Activated naive CD4-positive, alpha-beta T cell treated with Interleukin-2 at 50 U/mL for 16 hours (primary cell): Measurements from ENCODE around the gene AIF1.

ENCODE experiments used
- DNase-seq: peaks from one replicate; pipeline ENCODE4 v3.0.0-alpha.2; 2020

Gene AIF1

DNA sequence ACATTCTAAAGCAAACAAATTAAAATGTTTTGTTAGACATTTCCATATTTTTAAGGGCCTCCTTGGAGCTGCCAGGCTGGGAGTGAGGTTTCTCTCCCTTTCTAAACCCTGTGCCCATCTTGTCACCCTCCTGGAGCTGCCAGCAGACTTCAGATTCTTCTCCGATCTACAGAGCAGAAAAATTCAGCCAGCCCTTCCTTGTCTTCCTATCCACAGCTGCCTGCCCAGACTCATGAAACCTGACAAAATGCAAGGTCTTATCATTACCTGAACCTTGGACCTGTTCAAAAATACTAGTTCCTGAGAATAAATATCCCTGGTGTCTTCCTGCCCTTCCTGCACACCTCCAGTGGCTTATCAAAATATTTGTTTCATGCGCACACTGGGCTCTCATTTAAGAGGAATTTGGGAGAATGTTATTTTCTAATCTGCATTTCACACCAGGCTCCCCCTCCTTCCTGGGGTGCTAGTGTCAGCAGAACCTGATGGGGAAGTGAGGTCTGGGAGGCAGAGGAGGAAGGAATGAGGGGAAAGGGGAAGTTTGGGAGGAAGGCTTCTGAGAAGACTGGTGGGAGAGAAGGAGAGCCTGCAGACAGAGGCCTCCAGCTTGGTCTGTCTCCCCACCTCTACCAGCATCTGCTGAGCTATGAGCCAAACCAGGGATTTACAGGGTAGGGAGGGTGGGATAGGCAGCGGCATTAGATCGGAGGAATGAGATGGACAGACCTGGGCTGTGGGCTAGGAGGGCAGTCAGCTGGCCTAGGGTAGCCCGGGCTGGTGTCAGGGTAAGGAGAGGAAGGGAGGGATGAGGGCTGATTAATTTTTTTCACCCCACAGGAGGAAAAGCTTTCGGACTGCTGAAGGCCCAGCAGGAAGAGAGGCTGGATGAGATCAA lies at the start of gene AIF1:
TSS of gene AIF1 (plus strand) at position 551 of the 895 bp plus-strand sequence. CDS start at position 647, 96 bp downstream.
- no peak for DNase-seq

DNA sequence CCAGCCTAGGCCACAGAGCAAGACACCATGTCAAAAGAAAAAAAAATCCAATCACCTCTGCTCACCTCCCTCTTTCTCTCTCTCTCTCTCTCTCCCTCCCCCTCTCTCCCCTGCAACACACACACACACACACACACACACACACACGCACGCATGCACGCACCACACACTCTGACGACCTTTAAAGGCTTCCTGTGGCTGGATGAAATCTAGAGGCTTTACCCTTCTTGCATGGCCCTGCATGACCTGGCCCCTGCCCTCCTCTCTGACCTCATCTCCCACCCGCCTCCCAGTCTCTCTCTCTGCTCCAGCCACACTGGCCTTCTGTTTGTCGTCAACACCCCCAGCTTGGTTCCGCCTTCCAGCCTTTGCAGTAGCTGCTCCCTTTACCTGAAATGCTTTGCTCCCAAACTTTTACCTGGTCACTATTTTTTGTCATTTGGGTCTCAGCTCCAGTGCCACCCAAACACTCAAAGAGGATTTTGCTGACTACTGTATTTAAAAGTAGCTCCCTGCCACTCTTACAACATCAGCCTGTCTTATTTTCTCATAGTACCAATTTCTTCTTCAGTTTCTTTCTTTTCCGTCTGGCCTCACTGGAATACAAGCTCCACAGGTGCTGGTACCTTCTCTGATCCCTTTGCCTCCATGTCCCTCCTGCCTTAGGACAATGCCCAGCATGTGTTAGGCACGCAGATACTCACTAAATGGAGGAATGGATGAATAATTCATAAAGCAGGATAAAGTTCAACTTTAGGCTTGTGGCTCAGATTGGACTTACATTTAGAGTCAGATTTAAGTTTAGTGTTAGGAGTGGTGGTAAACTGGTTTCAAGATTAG lies 47.3 kb upstream of the AIF1 start:
- peak; percentile 10 for DNase-seq

DNA sequence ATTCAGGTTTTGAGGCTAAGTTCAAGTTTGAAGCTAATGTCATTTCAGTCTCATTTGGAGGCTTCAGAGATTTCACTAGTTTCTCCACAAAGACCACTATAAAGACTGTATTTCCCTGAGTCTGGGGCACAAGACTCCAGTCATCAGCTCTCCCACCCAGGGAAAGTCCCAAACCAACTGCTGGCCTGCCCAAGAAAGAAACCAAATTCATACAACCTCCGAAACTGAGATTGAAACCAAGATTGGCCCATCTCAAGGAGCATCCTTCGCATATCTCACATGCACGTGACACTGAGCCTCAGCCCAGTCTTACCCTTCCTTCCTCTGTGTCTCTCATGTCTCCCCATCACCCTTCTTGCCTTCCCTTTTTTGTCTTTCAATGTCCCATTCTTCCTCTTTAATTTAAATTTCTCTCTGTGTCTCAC lies 46.5 kb upstream of the AIF1 start:
- DNase-seq: peak; percentile 78

GRCh38 chr6:31569861-31570536 lies 45.0 kb upstream of the AIF1 start:
- no peak for DNase-seq

GRCh38 chr6:31572041-31572911 lies 42.8 kb upstream of the AIF1 start, which contains the start of gene LTA:
LTA (plus strand) TSS chr6:31572289; CDS start chr6:31572743, 454 bp downstream.
- peak; percentile 84 for DNase-seq

GRCh38 chr6:31573239-31574105 lies 41.6 kb upstream of the AIF1 start:
- DNase-seq: no peak

- peak; percentile 58 for DNase-seq
Observed at GRCh38 chr6:31574106-31575061, 40.6 kb upstream of the AIF1 start.

GRCh38 chr6:31575335-31575901 lies 39.6 kb upstream of the AIF1 start, which contains the start of gene TNF:
TNF (plus strand) TSS chr6:31575565; CDS start chr6:31575742, 177 bp downstream.
- DNase-seq: peak; percentile 88

DNA sequence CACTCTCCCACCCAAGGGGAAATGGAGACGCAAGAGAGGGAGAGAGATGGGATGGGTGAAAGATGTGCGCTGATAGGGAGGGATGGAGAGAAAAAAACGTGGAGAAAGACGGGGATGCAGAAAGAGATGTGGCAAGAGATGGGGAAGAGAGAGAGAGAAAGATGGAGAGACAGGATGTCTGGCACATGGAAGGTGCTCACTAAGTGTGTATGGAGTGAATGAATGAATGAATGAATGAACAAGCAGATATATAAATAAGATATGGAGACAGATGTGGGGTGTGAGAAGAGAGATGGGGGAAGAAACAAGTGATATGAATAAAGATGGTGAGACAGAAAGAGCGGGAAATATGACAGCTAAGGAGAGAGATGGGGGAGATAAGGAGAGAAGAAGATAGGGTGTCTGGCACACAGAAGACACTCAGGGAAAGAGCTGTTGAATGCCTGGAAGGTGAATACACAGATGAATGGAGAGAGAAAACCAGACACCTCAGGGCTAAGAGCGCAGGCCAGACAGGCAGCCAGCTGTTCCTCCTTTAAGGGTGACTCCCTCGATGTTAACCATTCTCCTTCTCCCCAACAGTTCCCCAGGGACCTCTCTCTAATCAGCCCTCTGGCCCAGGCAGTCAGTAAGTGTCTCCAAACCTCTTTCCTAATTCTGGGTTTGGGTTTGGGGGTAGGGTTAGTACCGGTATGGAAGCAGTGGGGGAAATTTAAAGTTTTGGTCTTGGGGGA lies 38.9 kb upstream of the AIF1 start:
- DNase-seq: no peak

DNA sequence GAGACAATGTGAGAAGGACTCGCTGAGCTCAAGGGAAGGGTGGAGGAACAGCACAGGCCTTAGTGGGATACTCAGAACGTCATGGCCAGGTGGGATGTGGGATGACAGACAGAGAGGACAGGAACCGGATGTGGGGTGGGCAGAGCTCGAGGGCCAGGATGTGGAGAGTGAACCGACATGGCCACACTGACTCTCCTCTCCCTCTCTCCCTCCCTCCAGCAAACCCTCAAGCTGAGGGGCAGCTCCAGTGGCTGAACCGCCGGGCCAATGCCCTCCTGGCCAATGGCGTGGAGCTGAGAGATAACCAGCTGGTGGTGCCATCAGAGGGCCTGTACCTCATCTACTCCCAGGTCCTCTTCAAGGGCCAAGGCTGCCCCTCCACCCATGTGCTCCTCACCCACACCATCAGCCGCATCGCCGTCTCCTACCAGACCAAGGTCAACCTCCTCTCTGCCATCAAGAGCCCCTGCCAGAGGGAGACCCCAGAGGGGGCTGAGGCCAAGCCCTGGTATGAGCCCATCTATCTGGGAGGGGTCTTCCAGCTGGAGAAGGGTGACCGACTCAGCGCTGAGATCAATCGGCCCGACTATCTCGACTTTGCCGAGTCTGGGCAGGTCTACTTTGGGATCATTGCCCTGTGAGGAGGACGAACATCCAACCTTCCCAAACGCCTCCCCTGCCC lies 38.0 kb upstream of the AIF1 start:
- peak; percentile 60 for DNase-seq

DNA sequence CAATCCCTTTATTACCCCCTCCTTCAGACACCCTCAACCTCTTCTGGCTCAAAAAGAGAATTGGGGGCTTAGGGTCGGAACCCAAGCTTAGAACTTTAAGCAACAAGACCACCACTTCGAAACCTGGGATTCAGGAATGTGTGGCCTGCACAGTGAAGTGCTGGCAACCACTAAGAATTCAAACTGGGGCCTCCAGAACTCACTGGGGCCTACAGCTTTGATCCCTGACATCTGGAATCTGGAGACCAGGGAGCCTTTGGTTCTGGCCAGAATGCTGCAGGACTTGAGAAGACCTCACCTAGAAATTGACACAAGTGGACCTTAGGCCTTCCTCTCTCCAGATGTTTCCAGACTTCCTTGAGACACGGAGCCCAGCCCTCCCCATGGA lies 37.5 kb upstream of the AIF1 start:
- no peak for DNase-seq

GRCh38 chr6:31578184-31579118 lies 36.6 kb upstream of the AIF1 start:
- DNase-seq: peak; percentile 12

DNA sequence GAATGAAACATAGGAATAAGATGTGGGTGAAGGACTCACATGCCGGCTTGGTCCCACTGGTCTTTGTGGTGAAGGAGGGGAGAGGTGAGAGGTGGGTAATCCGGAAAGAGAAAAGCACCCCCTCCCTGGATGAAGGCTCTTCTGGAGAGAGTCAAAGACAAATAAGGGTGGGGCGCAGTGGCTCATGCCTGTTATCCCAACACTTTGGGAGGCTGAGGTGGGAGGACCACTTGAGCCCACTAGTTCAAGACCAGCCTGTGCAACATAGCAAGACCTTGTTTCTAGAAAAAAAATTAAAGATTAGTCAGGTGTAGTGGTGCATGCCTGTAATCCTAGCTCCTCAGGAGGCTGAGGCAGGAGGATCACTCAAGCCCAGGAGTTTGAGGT lies 35.9 kb upstream of the AIF1 start:
- DNase-seq: peak; percentile 23

DNA sequence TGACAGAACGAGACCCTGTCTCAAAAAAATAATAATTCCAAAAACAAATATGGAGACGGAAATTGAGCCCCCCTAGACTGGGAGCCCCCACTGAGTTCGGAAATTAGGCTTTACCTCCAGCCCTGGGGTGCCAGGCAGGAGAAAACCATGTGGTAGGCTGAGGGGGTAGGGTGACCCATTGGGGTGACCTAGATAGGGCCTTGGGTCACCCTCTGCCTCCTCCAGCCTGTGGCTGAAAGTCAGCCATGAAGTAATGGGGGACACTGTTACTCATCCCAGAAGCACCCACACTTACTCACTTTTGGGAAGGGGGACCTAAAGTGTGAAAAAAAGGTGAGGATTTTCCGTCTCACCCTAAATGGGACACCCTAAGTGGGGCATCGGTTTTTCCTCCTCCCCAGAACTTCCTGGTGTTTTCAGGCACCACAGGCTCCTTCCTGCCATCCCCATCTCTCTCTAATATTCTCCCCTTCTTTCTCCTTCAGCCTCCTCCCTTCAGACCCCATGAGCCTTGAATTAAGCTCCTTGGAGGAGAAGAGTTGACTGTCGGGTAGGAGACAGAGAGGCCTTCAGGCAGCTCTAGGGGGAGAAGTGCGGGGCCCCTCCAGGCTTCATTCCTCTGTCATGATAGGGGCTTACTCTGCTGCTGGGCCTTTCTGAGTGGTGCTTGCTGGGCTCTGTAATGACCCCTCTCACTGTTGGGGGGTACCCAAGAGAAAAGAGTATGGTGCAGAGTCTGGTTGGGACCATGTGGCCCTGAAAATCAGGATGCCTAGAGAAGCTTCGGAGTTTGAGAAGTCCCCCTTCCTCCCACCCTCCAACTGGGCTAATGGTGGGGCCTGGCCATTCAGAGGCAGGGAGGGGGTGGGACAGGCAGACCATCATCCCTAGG lies 35.2 kb upstream of the AIF1 start:
- DNase-seq: peak; percentile 35

- DNase-seq: no peak
Observed at GRCh38 chr6:31580438-31580740, 34.6 kb upstream of the AIF1 start.
